ENCODE results near the gene LIX1L.

- TF ChIP-seq CTCF (IDR thresholded peaks at IDR 0.05 in 2 of 3, conservative IDR thresholded peaks at IDR 0.05 in 1 of 3; ENCODE audit: borderline replicate concordance in 1 of 3, insufficient read depth in 1 of 3, low read depth in 2 of 3, low read length in 2 of 3) (no peak), POLR2A (IDR thresholded peaks at IDR 0.05; ENCODE audit: borderline replicate concordance, extremely low read depth, insufficient read depth, insufficient read length) (no peak), SIN3A (IDR thresholded peaks at IDR 0.05; ENCODE audit: low read depth) (no peak), REST (IDR thresholded peaks at IDR 0.05; ENCODE audit: low read depth) (no peak), ZBTB33 (IDR thresholded peaks at IDR 0.05; ENCODE audit: extremely low read depth, insufficient replicate concordance, low read length) (no peak), ZNF274 (IDR thresholded peaks at IDR 0.05; ENCODE audit: low read depth, low read length) (no peak), RAD21 (IDR thresholded peaks at IDR 0.05; ENCODE audit: low read depth) (no peak), POLR2AphosphoS5 (IDR thresholded peaks at IDR 0.05; ENCODE audit: low read depth, low read length) (no peak), EZH2phosphoT487 (IDR thresholded peaks at IDR 0.05; ENCODE audit: borderline replicate concordance) (no peak), JUND (IDR thresholded peaks at IDR 0.05) (no peak), EGR1 (IDR thresholded peaks at IDR 0.05; ENCODE audit: low read depth) (no peak), SP1 (IDR thresholded peaks at IDR 0.05; ENCODE audit: low read depth) (no peak)
These were observed 1.5 kb downstream of the LIX1L start for GRCh38 chr1:145956361-145956760.

Measured in HCT116 (cell line).